Liver (tissue), 9 donors: ENCODE results near the gene UQCRH. TPM values are rescaled to one million over a fixed set of nuclear protein-coding genes. Genes with fewer than 3 reads are reported as not detected.

ENCODE experiments used
- DNase-seq: peaks from one replicate; pipeline ENCODE4 v3.0.0-alpha.2; 2017; ENCODE audit warnings: low spot score
- H3K27ac ChIP-seq, 2 donors: one replicate each; pipeline ENCODE4 v1.7.0; 2013; ENCODE audit warnings: inconsistent platforms in 2 of 2, low read length in 2 of 2, control low read depth in 1 of 2, low read depth in 1 of 2, mild to moderate bottlenecking in 1 of 2
- H3K27me3 ChIP-seq, 4 donors: one replicate each; pipeline versions ENCODE4 v1.6.1 to v1.7.0; 2013; ENCODE audit warnings: low read length in 3 of 4, inconsistent platforms in 1 of 4, mild to moderate bottlenecking in 1 of 4, moderate library complexity in 1 of 4; ENCODE audit not compliant: control insufficient read depth in 4 of 4, insufficient read depth in 4 of 4
- H3K36me3 ChIP-seq, 4 donors: one replicate each; pipeline versions ENCODE4 v1.6.1 to v1.7.0; 2013; ENCODE audit warnings: low read length in 3 of 4, mild to moderate bottlenecking in 3 of 4, low read depth in 1 of 4, moderate library complexity in 1 of 4; ENCODE audit not compliant: control insufficient read depth in 4 of 4, insufficient read depth in 3 of 4
- H3K4me1 ChIP-seq, 4 donors: one replicate each; pipeline versions ENCODE4 v1.6.1 to v1.7.0; 2013; ENCODE audit warnings: low read length in 3 of 4, mild to moderate bottlenecking in 3 of 4, moderate library complexity in 1 of 4; ENCODE audit not compliant: control insufficient read depth in 4 of 4, insufficient read depth in 4 of 4
- H3K4me3 ChIP-seq, 3 donors: one replicate each; pipeline versions ENCODE4 v1.6.1 to v1.7.0; 2013; ENCODE audit warnings: low read length in 3 of 3, control low read depth in 1 of 3, low read depth in 1 of 3, mild to moderate bottlenecking in 1 of 3
- H3K9ac ChIP-seq, 2 donors: one replicate each; pipeline ENCODE4 v1.7.0; 2013; ENCODE audit warnings: low read length in 2 of 2, mild to moderate bottlenecking in 2 of 2, moderate library complexity in 2 of 2, control low read depth in 1 of 2, low read depth in 1 of 2
- H3K9me3 ChIP-seq, 4 donors: one replicate each; pipeline versions ENCODE4 v1.6.1 to v1.7.0; 2013; ENCODE audit warnings: low read length in 3 of 4; ENCODE audit not compliant: control insufficient read depth in 4 of 4
- ATF3 ChIP-seq: IDR thresholded peaks from 2 replicates; pipeline ENCODE4 v1.6.1; 2016; ENCODE audit warnings: antibody characterized with exemption
- CTCF ChIP-seq: fragments of 150-350 bp; IDR thresholded peaks from 2 replicates; pipeline ENCODE4 v1.5.1; 2017; ENCODE audit warnings: improper control_type of control experiment, low read depth, low read length; ENCODE audit not compliant: missing input control
- EGR1 ChIP-seq, 2 donors: IDR thresholded peaks; 2 replicates each; pipeline ENCODE4 v1.6.1; 2016 to 2018; ENCODE audit warnings: antibody characterized with exemption in 2 of 2, low read depth in 2 of 2
- FOXA1 ChIP-seq: IDR thresholded peaks from 2 replicates; pipeline ENCODE4 v1.6.1; 2016; ENCODE audit warnings: antibody characterized with exemption
- FOXA2 ChIP-seq: IDR thresholded peaks from 2 replicates; pipeline ENCODE4 v1.6.1; 2016; ENCODE audit warnings: antibody characterized with exemption
- GABPA ChIP-seq, 2 donors: IDR thresholded peaks in 1 of 2; conservative IDR thresholded peaks in 1 of 2; 2 replicates each; pipeline ENCODE4 v1.6.1; 2016; ENCODE audit warnings: antibody characterized with exemption in 2 of 2, mild to moderate bottlenecking in 1 of 2, moderate library complexity in 1 of 2
- HNF4A ChIP-seq, 2 donors: conservative IDR thresholded peaks; 2 replicates each; pipeline ENCODE4 v1.6.1; 2016; ENCODE audit warnings: antibody characterized with exemption in 2 of 2, mild to moderate bottlenecking in 2 of 2
- HNF4G ChIP-seq: IDR thresholded peaks from 2 replicates; pipeline ENCODE4 v1.6.1; 2016; ENCODE audit warnings: antibody characterized with exemption
- JUND ChIP-seq, 2 donors: IDR thresholded peaks; 2 replicates each; pipeline ENCODE4 v1.6.1; 2016; ENCODE audit warnings: antibody characterized with exemption in 2 of 2
- NR2F2 ChIP-seq: IDR thresholded peaks from 2 replicates; pipeline ENCODE4 v1.6.1; 2016; ENCODE audit warnings: antibody characterized with exemption
- RAD21 ChIP-seq, 2 donors: IDR thresholded peaks; 2 replicates each; pipeline ENCODE4 v1.6.1; 2016; ENCODE audit warnings: antibody characterized with exemption in 2 of 2, mild to moderate bottlenecking in 2 of 2
- RXRA ChIP-seq, 2 donors: IDR thresholded peaks; 2 replicates each; pipeline ENCODE4 v1.6.1; 2017 to 2018; ENCODE audit warnings: antibody characterized with exemption in 2 of 2, mild to moderate bottlenecking in 1 of 2
- SP1 ChIP-seq: IDR thresholded peaks from 2 replicates; pipeline ENCODE4 v1.6.1; 2018; ENCODE audit warnings: antibody characterized with exemption, mild to moderate bottlenecking
- TAF1 ChIP-seq: conservative IDR thresholded peaks from 2 replicates; pipeline ENCODE4 v1.6.1; 2016; ENCODE audit warnings: antibody characterized with exemption, mild to moderate bottlenecking
- YY1 ChIP-seq: IDR thresholded peaks from 2 replicates; pipeline ENCODE4 v1.6.1; 2016; ENCODE audit warnings: antibody characterized with exemption, mild to moderate bottlenecking
- ZBTB33 ChIP-seq: IDR thresholded peaks from 2 replicates; pipeline ENCODE4 v1.6.1; 2016; ENCODE audit warnings: antibody characterized with exemption
- WGBS: extraction: QIAGEN DNeasy Blood & Tissue Kit; methylation state at CpG from one replicate; pipeline ENCODE4 v1.1.7; 2013; 5-methylcytosine and 5-hydroxymethylcytosine counted together
- polyA plus RNA-seq, 2 donors: library from polyadenylated mRNA; stranded (reverse) in 1 of 2; unstranded in 1 of 2; fragments of 200-250 nt in 1 of 2; fragments of >200 nt in 1 of 2; fragmentation: Nextera tagmentation in 1 of 2; extraction: Ambion mirVana in 1 of 2; gene quantifications; one replicate each; pipeline versions ENCODE4 v1.2.1 to v1.2.3, GENCODE V29; 2013 to 2015
- total RNA-seq, 2 donors: library from RNA; depleted of rRNA; stranded (reverse); fragments of >200 nt; gene quantifications; one replicate each; pipeline ENCODE4 v1.2.3, GENCODE V29; 2014
- TF ChIP-seq, protein P1 (sequence below): IDR thresholded peaks from 2 replicates; pipeline ENCODE4 v1.6.1; 2016; ENCODE audit warnings: antibody characterized with exemption
- donor health status: healthy.
- donor health status: healthy.
- donor health status: healthy.
- donor health status: healthy.
- donor health status: healthy.

UQCRH gene
- total and polyA plus RNA-seq, 4 donors: 158 to 220 (median 201) TPM

DNA sequence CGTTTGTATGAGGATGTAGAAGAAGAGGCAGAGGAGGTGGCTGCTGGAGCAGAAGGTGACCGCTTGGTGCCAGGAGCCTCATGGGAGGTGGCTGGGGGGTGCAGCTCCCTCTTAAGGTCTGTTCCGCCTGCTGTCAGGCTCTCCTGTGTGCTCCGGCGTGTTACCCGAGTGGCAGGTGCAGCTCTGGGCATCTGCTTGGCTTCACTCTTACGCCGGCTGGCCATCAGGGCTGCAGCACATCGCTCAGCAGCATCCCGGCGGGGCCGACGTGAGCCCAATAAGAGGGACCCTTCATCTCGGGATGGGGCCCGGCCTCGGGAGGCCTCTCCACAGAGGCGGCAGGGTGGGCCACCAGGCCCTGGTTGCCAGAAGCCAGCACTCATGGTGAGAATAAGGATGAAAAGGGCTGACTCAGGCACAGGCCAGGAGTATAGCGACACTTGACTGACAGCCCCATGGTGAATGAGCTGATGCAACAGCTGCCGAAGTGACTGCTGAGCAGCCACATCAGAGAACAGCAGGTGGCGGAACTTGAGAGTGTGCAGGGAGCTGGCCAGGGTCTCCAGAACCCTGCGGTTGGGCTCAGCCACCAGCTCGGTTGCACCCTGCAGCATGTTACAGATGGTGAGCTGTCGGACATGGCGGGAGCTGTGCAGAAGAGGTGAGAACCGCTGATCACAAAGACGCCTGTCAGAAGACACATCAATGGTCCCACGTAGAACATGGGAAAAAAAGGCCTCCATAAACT lies 17.6 kb upstream of the UQCRH start:
- peaks cover 20 to 47% (median 32%) of the 10 kb centered on the region in 4 donors for H3K36me3 ChIP-seq
- no peaks in the 10 kb centered on the region for H3K4me1 ChIP-seq
- no peaks in the 10 kb centered on the region for H3K9me3 ChIP-seq
- TF ChIP-seq ATF3 (no peak), TAF1 (no peak), FOXA2 (no peak), HNF4A (conservative IDR thresholded peaks at IDR 0.05) (no peak), RAD21 (IDR thresholded peaks at IDR 0.05) (no peak), JUND (IDR thresholded peaks at IDR 0.05) (no peak), CTCF (no peak), NR2F2 (no peak), ZBTB33 (no peak), YY1 (no peak), FOXA1 (no peak), GABPA (IDR thresholded peaks at IDR 0.05 in 1 of 2, conservative IDR thresholded peaks at IDR 0.05 in 1 of 2) (no peak)
- no peak for DNase-seq
- H3K27me3 ChIP-seq: no peaks in the 10 kb centered on the region
- no peak overlapping the region for H3K27ac ChIP-seq
- no peak overlapping the region for H3K4me3 ChIP-seq
- H3K9ac ChIP-seq: no peak overlapping the region
- 94% methylated on average over 27 of the region's 27 CpGs for WGBS

DNA sequence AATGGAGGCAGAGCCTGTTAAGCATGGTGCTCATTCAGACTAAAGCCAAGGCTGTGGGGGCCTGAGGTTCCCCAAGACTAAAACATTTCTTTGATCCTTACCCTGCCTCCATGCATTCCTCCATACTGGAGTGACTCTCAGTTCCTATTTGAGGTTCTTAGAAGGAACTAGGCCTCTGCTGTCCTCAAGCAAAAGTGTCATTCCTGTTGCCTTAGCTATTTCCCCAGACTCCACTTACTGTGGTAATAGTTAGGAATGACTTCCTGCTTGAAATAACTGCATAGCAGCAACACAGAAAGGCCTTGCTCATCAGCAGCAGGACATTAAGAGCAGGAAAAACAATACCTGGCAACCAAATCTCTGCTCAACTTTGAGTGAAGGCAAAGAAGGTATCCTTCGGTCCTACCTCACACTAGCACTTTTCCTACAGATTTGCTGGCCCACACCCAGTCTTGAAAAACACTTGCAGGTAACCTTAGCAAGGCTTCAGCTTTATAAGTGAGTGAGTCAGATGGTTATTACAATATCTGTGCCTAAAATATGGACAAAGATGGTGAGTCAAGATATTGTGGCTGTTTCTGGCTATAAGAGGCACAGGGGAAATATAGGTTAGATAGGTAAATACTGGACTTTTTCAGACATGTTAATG lies 14.9 kb upstream of the UQCRH start:
- Histone ChIP-seq H3K27me3 (no peaks in the 10 kb centered on the region), H3K36me3 (peaks cover 19 to 39% (median 24%) of the 10 kb centered on the region in 4 donors), H3K4me1 (no peaks in the 10 kb centered on the region), H3K9ac (no peak overlapping the region), H3K27ac (no peak overlapping the region), H3K4me3 (no peak overlapping the region), H3K9me3 (no peaks in the 10 kb centered on the region)
- WGBS: 97% methylated on average over 1 of the region's 1 CpG
- DNase-seq: no peak
- no peak for TF ChIP-seq EGR1 (IDR thresholded peaks at IDR 0.05; ENCODE audit: low read depth in 2 of 2)
- TF ChIP-seq ZBTB33: no peak
- no peak for TF ChIP-seq CTCF
- TF ChIP-seq ATF3: no peak
- TF ChIP-seq SP1: no peak
- no peak for TF ChIP-seq FOXA1
- TF ChIP-seq HNF4A (conservative IDR thresholded peaks at IDR 0.05): no peak
- TF ChIP-seq RXRA (IDR thresholded peaks at IDR 0.05): no peak
- TF ChIP-seq JUND (IDR thresholded peaks at IDR 0.05): no peak
- no peak for TF ChIP-seq RAD21 (IDR thresholded peaks at IDR 0.05)
- TF ChIP-seq NR2F2: no peak
- no peak for TF ChIP-seq YY1
- TF ChIP-seq TAF1: no peak
- TF ChIP-seq HNF4G: no peak
- TF ChIP-seq FOXA2: no peak
- TF ChIP-seq, protein P1, sequence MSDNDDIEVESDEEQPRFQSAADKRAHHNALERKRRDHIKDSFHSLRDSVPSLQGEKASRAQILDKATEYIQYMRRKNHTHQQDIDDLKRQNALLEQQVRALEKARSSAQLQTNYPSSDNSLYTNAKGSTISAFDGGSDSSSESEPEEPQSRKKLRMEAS: no peak
- TF ChIP-seq GABPA (IDR thresholded peaks at IDR 0.05 in 1 of 2, conservative IDR thresholded peaks at IDR 0.05 in 1 of 2): no peak
